Mucosa of rectum (tissue), 2 donors: Measurements from ENCODE around the gene FCN1.

ENCODE experiments used
- H3K27ac ChIP-seq, 2 donors: one replicate each; pipeline ENCODE4 v1.7.0; 2013; ENCODE audit warnings: inconsistent platforms in 2 of 2, low read depth in 2 of 2, low read length in 2 of 2
- H3K27me3 ChIP-seq, 2 donors: one replicate each; pipeline ENCODE4 v1.7.0; 2013; ENCODE audit warnings: low read length in 2 of 2; ENCODE audit not compliant: control insufficient read depth in 2 of 2, insufficient read depth in 2 of 2
- H3K36me3 ChIP-seq, 2 donors: one replicate each; pipeline ENCODE4 v1.7.0; 2013; ENCODE audit warnings: low read length in 2 of 2; ENCODE audit not compliant: control insufficient read depth in 2 of 2, insufficient read depth in 2 of 2
- H3K4me1 ChIP-seq, 2 donors: one replicate each; pipeline ENCODE4 v1.7.0; 2013; ENCODE audit warnings: low read length in 2 of 2, mild to moderate bottlenecking in 1 of 2; ENCODE audit not compliant: control insufficient read depth in 2 of 2, insufficient read depth in 2 of 2
- H3K4me3 ChIP-seq, 2 donors: one replicate each; pipeline ENCODE4 v1.7.0; 2013; ENCODE audit warnings: low read length in 2 of 2
- H3K9ac ChIP-seq, 2 donors: one replicate each; pipeline ENCODE4 v1.7.0; 2013; ENCODE audit warnings: low read length in 2 of 2, low read depth in 1 of 2, mild to moderate bottlenecking in 1 of 2
- H3K9me3 ChIP-seq, 2 donors: one replicate each; pipeline ENCODE4 v1.7.0; 2013; ENCODE audit warnings: low read length in 2 of 2; ENCODE audit not compliant: control insufficient read depth in 2 of 2
- donor health status: healthy.
- donor health status: Normal muscosa, but diverticular disease.

FCN1 gene

GRCh38 chr9:134917431-134918373 lies at the start of gene FCN1:
TSS of gene FCN1 (minus strand) at chr9:134917912. CDS start at chr9:134917871, 41 bp downstream.
- Histone ChIP-seq H3K27ac (no peak within 1 kb of the TSS), H3K4me1 (no peaks in the 10 kb centered on the region), H3K9me3 (no peaks in the 10 kb centered on the region), H3K4me3 (no peak within 1 kb of the TSS), H3K27me3 (no peaks in the 10 kb centered on the region), H3K9ac (no peak within 1 kb of the TSS), H3K36me3 (no peaks in the 10 kb centered on the region)

DNA sequence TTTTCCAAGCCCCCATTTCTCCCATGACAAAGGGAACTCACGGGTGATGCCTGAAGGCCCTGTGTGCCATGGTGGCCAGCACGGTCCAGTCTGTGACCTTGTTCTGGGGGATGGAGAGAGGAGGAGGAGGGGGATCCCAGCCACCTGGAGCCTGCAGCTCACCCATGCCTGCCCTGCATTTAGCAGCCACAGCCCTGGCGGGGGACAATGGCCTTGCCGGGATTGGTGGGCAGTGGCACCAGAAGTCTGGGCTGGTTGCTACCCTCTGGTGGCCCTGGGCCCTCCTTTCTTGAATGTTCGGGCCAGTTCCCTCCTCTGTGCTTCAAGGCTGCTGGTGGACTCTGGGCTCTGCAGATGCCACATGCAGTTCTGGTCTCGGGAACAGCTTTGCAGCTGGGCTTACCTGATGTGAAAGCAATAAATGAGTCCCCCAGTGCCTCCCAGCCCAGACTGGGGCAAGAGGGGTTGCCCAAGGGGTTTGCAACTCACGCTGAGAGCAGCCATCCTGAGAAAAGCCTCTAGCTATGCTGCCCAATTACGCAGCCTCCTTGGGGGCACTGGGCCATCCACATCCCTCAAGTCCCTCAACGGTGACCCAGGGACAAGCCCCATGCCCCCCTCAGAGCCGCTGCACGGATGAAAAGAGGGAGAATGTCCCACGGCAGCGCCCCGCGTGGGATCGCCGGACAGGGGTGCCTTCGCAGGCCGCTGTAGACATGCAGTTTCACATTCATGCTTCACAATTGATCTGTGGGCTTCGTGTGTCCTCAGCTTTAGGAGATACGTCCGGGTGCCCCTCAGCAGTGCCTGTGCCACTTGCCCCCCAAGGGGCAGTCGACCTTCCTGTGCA lies 49.2 kb upstream of the FCN1 start:
- no peak overlapping the region for H3K4me3 ChIP-seq
- H3K9ac ChIP-seq, result no peak overlapping the region
- peaks cover 3 to 5% of the 10 kb centered on the region in 2 donors for H3K27me3 ChIP-seq
- H3K27ac ChIP-seq, result no peak overlapping the region
- H3K9me3 ChIP-seq, result no peaks in the 10 kb centered on the region
- H3K36me3 ChIP-seq, result no peaks in the 10 kb centered on the region
- H3K4me1 ChIP-seq, result no peaks in the 10 kb centered on the region

- Histone ChIP-seq H3K27me3 (peaks cover 3 to 5% of the 10 kb centered on the region in 2 donors), H3K4me3 (no peak overlapping the region), H3K9ac (no peak overlapping the region), H3K4me1 (peaks cover 0 to 5% of the 10 kb centered on the region in 2 donors), H3K36me3 (no peaks in the 10 kb centered on the region), H3K9me3 (no peaks in the 10 kb centered on the region), H3K27ac (no peak overlapping the region)
These were observed 48.6 kb upstream of the FCN1 start for GRCh38 chr9:134966270-134966669.

GRCh38 chr9:134965851-134966250 lies 48.1 kb upstream of the FCN1 start:
- Histone ChIP-seq H3K9ac (no peak overlapping the region), H3K4me3 (no peak overlapping the region), H3K27ac (no peak overlapping the region), H3K36me3 (no peaks in the 10 kb centered on the region), H3K4me1 (peaks cover 0 to 5% of the 10 kb centered on the region in 2 donors), H3K9me3 (no peaks in the 10 kb centered on the region), H3K27me3 (peaks cover 3 to 5% of the 10 kb centered on the region in 2 donors)

DNA sequence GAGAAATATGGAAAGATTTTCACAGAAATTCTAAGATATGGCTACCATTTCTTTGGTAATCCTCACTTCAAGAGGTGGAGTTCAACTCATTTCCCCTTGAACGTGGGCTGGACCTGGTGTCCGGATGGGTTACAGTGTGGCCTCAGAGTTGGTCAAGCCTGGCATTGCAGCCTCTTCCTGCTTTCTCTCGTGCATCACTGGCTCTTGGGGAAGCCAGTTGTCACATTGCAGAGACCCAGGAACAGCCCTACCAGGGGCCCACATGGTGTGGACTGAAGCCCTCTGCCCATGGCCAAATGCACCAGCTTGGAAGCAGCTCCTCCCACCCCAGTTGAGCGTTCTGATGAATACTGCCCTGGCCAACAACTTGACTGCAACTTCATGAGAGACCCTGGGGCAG lies 47.7 kb upstream of the FCN1 start:
- Histone ChIP-seq H3K9me3 (no peaks in the 10 kb centered on the region), H3K4me1 (peaks cover 0 to 5% of the 10 kb centered on the region in 2 donors), H3K9ac (no peak overlapping the region), H3K27ac (no peak overlapping the region), H3K36me3 (no peaks in the 10 kb centered on the region), H3K27me3 (peaks cover 3 to 5% of the 10 kb centered on the region in 2 donors), H3K4me3 (no peak overlapping the region)

DNA sequence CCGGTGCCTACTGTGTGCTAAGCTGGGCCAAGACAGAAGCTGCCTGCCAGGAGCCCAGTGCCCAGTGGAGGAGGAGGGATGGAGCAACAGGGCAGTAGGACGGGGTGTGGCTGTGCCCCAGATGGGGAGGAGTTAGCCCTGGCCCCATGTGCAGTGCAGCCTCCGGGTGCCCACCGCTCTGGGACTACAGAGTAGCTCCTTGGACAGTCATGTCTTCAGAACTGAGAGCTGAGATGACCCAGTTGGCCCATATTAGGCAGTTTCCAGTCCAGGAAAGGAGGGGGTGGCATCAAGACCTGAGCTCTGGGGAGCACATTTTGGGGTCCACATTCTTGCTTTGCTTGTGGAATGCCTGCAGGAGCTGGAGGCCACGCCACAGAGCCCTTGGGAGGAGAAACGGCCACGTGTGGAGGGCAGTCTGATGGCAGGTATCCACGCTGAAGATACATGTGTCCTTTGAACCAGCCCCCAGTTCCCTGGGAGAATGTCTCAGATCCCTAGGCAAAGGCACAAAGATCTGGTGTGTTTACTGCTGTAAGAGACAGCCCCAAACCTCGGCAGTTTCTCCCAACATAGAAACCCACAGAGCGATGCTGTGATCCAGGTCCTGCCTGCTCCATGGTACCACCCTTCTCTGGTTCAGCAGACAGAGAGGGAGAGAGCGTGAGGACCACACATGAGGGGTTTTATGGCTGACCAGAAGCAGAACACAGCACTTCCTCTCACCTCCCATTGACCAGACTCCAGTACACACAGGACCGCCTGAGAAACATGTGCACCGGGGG lies 46.8 kb upstream of the FCN1 start:
- Histone ChIP-seq H3K36me3 (no peaks in the 10 kb centered on the region), H3K27me3 (peaks cover 2 to 3% of the 10 kb centered on the region in 2 donors), H3K9me3 (no peaks in the 10 kb centered on the region), H3K4me1 (peaks cover 0 to 5% of the 10 kb centered on the region in 2 donors), H3K27ac (no peak overlapping the region), H3K9ac (no peak overlapping the region), H3K4me3 (no peak overlapping the region)

DNA sequence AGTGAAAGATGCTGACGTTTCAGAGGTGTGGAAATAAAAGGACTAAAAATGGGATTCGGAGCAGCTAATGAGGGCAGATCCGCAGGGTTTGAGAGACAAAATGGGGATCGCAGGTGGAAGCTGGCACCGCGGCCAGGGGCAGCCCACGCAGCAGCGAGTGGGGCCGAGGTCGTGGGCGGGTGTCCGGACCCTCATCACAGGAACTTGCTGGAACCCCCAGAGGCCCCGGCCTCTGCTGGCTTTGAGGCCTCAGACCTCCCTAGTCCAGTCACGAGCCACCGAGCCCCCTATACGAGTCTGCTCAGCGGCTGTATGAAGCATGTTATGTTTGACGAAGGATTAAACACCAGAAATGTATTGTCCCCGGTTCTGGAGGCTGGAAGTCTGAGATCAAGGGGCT lies 45.8 kb upstream of the FCN1 start:
- Histone ChIP-seq H3K27ac (no peak overlapping the region), H3K9ac (no peak overlapping the region), H3K36me3 (no peaks in the 10 kb centered on the region), H3K9me3 (no peaks in the 10 kb centered on the region), H3K27me3 (peaks cover 2 to 3% of the 10 kb centered on the region in 2 donors), H3K4me1 (peaks cover 0 to 5% of the 10 kb centered on the region in 2 donors), H3K4me3 (no peak overlapping the region)

GRCh38 chr9:134962973-134963364 lies 45.3 kb upstream of the FCN1 start:
- Histone ChIP-seq H3K9ac (no peak overlapping the region), H3K4me1 (peaks cover 0 to 5% of the 10 kb centered on the region in 2 donors), H3K36me3 (no peaks in the 10 kb centered on the region), H3K27me3 (peaks cover 2 to 3% of the 10 kb centered on the region in 2 donors), H3K9me3 (no peaks in the 10 kb centered on the region), H3K4me3 (no peak overlapping the region), H3K27ac (no peak overlapping the region)

DNA sequence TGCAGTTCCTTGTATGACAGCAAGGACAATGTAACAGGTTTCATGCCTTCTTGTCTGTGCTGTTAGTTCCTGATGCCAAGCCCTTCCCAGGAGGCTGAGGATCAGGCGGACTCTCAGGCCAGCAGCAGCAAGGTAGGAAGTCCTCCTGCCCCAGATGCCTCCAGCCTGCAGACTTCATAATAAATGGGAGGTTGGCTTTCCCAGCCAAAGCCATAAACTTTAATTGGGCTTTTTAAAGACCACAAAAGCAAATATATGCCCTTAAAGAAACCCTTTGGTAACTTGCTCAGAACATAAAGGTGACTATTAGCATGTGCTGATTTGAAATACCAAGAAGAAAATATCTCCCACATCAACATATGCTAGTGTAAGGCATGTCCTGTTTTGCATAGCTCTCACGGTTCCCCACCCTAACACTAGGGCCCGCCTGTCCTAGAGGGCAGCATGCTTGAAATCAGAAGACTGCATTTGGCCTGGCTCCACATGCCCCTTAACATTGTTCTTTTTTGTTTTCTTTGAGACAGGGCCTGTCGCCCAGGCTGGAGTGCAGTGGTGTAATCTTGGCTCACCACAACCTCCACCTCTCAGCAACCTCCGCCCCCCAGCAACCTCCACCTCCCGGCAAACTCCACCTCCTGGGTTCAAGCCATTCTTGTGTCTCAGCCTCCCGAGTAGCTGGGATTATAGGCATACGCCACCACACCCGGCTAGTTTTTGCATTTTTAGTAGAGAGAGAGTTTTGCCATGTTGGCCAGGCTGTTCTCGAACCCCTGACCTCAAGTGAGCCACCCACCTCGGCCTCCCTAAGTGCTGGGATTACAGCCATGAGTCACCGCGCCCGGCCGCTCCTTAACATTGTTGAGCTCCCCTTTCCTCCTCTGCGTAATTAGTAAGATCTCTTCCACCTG lies 44.6 kb upstream of the FCN1 start:
- H3K9ac ChIP-seq, result no peak overlapping the region
- no peak overlapping the region for H3K27ac ChIP-seq
- no peaks in the 10 kb centered on the region for H3K36me3 ChIP-seq
- no peaks in the 10 kb centered on the region for H3K9me3 ChIP-seq
- peaks cover 2 to 3% of the 10 kb centered on the region in 2 donors for H3K27me3 ChIP-seq
- H3K4me3 ChIP-seq, result no peak overlapping the region
- H3K4me1 ChIP-seq, result peaks cover 0 to 5% of the 10 kb centered on the region in 2 donors
